GM12865 (cell line): ENCODE measurements around the gene POLDIP3.

Source experiments
- DNase-seq: peaks from one replicate; pipeline ENCODE4 v3.0.0; 2010; ENCODE audit warnings: low read depth
- H3K4me3 ChIP-seq: 2 replicates; pipeline ENCODE4 v1.5.1; 2011; ENCODE audit warnings: mild to moderate bottlenecking, low read depth, low read length, control low read depth
- CTCF ChIP-seq: IDR thresholded peaks from 2 replicates; pipeline ENCODE4 v1.5.1; 2011; ENCODE audit warnings: low read length, control low read depth, low read depth, inconsistent platforms; ENCODE audit not compliant: insufficient read depth; ENCODE audit errors: missing control alignments

Gene POLDIP3

GRCh38 chr22:42651134-42651533, 36.5 kb upstream of the POLDIP3 start:
- DNase-seq: no peak
- no peak for TF ChIP-seq CTCF
- H3K4me3 ChIP-seq: no peak overlapping the region

DNA sequence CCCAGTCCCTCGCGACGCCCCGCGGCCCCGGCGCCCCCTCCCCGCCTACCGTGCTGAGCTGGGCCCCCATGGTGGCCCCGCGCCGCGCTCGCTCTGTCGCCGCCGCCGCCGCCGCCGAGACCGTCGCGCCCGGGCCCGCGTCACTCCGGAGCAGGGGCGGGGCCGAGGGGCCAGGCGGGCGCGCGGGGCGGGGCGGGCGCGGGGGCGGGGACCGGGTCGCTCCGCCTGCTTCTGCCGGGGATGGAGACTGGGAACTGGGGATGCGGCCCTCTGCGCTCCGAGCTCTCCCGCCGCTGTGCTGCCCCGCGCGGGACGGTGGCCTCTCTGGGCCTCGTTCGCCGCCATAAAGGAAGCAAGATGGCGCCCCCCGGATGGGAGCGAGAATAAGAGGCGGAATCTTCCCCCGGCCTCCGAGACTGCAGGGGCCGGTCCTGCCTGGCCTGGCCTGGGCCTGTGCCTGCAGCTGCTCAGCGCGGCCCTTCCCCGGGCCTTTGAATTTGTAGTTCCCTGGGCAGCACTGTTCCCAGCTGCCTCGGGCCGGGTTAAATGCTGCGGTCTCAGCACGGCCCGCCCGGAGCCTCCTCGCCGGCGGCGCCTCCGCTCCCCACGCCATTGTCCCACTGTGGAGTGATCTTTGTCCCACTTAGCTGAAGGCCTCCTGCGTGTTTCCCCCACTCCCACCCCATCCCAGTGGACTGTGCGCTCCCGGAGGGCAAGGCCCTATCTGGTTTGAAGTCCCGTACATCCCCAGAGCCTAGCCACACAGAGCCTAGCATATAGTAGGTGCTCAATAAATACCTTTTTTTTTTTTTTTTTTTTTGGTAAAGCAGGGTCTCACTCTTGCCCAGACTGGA, 34.8 kb upstream of the POLDIP3 start, which contains the start of gene CYB5R3:
Gene CYB5R3, minus strand, starts transcription at position 147 of the 854 bp plus-strand sequence. Its CDS starts 77 bp downstream, at position 70.
- DNase-seq: peak; percentile 87
- no peak for TF ChIP-seq CTCF
- peak within 1 kb of the TSS; percentile 73 for H3K4me3 ChIP-seq

DNA sequence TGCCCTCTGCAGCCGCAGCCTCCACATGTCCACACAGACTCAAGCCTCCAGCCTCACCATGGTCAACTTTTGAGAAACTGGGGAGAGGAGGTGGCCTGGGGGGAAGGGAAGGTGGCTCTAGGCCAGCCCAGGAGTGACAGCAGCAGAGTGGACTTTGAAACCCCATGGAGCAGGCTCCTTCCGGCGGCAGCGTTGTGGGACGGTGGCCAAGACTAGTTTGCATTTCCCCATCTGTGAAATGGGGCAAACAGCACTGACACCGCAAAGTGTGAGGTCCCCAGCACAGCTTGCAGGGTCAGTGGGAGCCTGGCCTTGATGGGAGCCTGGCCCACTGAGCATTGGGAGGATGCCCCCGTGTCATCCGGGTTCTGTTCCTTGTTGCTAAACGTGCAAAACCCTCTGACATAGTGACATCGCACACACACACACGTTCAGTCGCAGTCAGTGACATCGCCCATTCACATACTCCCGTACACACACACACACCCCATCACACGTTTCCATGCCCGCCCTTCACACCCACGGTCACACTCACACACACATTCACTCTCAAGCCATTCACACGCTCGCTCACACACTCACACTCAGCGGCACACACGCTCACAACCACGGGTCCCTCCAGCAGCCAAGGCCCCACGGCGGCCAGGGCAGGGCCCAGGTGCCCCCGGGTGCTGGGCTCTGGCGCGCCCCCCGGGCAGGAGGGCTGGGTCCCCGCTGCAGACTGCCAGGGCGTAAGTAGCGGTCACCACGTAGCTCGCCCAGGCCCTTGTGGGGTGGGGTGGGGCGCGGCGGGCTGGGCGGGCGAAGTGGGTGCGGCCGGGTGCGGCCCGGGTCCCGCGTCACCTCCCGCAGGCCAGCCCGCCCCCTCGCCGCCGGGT, 33.9 kb upstream of the POLDIP3 start:
- H3K4me3 ChIP-seq: peak overlapping the region; percentile 73

DNA sequence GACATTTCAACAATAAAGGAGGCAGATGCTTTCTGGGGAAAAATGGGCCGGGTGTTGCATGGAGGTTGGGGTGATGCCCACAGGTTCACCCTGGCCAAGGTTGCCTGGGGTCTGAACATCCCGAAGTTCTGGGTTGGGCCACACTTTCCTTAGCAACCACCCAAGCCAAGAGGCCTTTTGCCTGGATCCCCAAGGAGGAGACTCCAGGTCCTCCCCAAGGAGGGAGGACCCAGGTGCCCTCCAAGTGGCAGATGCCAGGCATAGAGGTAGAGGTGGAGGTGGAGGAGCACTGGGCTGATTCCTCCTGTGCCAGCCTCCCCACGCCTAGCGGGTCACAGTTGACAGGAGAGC, 33.3 kb upstream of the POLDIP3 start:
- peak overlapping the region; percentile 73 for H3K4me3 ChIP-seq
- no peak for DNase-seq
- TF ChIP-seq CTCF: no peak

More for the DNA sequence above, 33.9 kb upstream of the POLDIP3 start:
- peak; percentile 62 for DNase-seq
- TF ChIP-seq CTCF: no peak

GRCh38 chr22:42646569-42647525, 32.2 kb upstream of the POLDIP3 start:
- no peak overlapping the region for H3K4me3 ChIP-seq
- TF ChIP-seq CTCF: no peak
- DNase-seq: no peak

- TF ChIP-seq CTCF: no peak
- H3K4me3 ChIP-seq: no peak overlapping the region
- no peak for DNase-seq
Observed at GRCh38 chr22:42645938-42646568, 31.4 kb upstream of the POLDIP3 start.
